HG03520 (cell line): ENCODE results near the gene NSUN4.
"Not testable (repeated sequence)": the region's sequence is repeated elsewhere in the genome, so short reads cannot be mapped to it uniquely, and the experiment has no call there.

ENCODE experiments used
- ATAC-seq: cut with Tn5 transposase; IDR thresholded peaks from one replicate; pipeline ENCODE4 v1.9.1; 2021; ENCODE audit warnings: mild to moderate bottlenecking, moderate library complexity; ENCODE audit not compliant: unreplicated experiment

Gene NSUN4

DNA sequence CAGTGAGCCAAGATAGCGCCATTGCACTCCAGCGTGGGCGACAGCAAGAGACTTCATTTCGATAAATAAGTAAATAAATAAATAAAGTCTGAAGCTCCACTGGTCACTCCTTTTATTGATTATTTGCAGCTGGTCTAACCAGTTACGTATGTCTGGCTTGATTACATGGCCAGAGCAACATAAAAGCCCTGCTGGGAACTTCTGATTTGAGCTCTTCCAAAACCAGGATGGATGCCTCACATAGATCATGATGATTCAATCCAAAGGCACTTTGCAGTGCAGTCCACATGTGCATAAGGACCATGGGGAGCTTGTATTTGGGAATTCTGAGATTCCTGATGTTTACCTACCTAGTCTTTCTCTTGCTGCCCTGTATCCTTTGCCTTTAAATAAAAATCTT lies 24.0 kb downstream of the NSUN4 start:
- no peak for ATAC-seq

DNA sequence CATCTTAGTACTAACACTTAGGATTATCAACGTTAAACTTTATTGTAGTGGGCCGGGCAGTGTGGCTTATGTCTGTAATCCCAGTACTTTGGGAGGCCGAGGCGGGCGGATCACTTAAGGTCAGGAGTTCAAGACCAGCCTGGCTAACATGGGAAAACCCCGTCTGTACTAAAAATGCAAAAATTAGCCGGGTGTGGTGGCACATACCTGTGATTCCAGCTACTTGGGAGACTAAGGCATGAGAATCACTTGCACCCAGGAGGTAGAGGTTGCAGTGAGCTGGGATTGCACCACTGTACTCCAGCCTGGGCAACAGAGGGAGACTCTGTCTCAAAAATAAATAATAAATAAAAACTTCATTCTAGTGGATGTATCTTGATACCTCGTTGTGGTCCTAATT lies 25.2 kb downstream of the NSUN4 start:
- not testable (repeated sequence) for ATAC-seq

DNA sequence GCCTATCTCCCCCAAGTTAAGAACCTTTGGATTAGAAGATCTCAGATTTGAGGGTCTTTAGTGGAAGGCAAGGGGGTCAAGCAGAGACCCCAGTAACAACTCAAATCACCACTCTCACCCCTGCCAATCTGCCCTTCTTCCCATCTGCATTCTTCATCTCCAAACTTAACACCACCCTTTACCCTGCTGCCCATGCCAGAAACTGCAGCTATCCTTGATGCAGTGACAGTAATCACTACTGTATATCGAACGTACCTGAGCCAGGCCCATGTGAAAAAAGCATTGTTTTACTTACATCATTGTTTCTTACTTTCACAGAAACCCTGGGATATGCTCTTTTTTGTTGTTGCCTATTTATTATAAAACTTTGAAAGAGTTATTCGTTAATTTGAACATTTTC lies 26.5 kb downstream of the NSUN4 start:
- ATAC-seq: no peak

DNA sequence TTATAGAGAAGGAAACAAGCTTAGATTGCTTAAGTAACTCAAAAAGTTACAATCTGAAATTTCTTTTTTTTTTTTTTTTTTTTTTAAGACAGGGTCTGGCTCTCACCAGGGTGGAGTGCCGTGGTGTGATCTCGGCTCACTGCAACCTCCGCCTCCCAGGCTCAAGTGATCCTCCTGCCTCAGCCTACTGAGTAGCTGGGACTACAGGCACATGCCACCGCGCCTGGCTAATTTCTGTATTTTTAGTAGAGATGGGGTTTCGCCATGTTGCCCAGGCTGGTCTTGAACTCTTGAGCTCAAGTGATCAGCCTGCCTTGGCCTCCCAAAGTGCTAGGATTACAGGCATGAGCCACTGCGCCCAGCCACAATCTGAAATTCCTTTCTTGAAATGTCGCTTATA lies 27.1 kb downstream of the NSUN4 start:
- not testable (repeated sequence) for ATAC-seq

DNA sequence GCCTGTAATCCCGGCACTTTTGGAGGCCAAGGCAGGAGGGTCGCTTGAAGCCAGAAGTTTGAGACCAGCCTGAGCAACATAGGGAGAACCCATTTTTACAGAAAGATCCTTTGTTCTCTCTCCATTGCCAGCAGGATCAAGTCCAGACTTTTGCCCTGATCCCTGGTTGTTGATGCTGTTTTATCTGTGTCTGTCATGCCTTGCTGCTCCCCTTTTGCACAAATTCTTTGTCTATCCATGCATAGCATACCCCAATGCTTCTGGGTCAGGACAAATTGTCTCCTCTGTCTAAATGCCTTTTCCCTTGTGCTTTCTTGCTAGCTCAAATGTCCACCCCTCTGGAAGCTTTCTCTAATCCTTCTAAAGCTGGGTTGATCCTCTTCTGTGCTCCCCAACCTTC lies 28.2 kb downstream of the NSUN4 start:
- ATAC-seq: no peak

DNA sequence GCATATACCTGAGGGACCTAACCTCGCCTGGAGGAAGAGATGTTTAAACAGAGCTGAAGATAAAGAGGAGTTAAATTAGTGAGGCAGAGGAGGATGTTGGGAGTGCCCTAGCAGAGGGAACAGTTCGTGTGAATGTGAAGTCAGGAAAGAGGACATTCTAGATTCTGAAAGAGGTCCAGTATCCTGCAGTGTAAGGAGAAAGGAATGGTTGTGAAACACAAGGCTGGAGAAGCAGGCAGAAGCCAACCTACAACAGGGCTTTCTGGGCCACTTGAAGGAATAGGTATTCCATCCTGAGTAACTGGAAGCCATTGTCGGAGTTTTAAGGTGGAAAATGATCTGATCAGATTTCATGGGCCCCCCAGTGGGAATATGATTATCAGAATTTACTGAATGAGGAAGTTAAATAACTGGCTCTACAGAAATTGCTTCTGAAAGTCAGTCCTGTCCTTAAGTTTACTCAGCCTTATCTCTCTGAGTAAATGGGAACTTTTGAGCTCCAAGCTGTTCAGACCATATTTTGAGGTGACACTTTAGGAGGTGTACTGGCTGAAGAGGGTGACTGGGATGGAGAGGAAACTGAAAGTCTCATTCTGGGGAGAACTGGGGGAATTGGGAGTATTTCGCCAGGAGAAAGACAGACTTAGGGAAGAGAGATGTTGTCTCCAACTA lies 29.1 kb downstream of the NSUN4 start:
- no peak for ATAC-seq

DNA sequence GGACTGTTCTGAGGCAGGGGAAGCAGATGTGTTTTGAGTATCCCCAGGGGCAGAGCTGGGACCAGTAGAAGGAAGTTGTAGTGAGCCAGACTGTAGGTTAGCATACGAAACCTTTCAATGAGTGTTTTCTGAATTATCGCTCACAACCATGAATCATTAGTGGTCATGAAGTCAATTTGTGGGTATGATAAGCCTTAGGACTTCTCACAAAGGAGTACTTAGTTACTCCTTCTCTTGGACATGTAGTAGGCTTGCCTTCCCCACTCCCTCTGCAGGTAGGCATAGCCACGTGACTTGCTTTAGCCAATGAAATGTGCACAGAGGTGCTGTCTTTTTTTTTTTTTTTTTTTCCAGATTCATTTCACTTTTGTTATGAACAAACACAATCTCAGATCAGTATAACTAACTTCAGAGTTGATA lies 29.6 kb downstream of the NSUN4 start:
- no peak for ATAC-seq

DNA sequence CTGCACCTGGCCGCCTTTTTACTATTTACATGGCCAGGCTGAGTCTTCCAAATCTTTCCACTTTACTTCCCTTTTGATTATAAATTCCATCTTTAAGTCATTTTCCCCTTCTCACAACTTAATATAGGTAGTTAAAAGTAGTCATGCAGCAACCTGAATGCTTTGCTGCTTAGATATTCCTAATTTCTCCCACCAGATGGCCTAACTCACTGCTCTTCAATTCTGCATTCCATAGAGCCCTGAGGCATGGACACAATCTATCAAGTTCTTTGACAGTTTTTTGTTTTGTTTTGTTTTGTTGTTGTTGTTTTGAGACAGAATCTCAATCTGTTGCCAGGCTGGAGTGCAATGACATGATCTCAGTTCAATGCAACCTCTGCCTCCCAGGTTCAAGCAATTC lies 31.8 kb downstream of the NSUN4 start:
- no peak for ATAC-seq

DNA sequence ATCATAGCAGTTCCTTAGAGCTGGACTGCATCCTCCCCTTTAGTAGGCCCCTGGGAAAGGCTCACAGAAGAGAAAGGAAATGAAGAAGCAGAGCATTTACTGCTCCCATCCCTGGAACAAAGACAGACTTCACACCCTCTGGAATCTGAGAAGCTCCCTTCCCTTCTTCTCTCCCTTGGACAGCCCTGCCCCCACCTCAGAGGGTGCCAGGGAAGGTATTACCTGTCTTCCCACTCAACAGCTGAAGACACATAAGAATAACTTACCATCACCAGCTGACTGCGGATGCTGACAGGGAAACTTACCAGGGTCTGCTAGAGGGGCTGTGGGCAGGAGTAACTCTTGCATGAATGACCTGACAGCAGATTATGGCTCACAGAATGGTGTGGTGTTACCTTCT lies 39.4 kb downstream of the NSUN4 start:
- ATAC-seq: no peak

DNA sequence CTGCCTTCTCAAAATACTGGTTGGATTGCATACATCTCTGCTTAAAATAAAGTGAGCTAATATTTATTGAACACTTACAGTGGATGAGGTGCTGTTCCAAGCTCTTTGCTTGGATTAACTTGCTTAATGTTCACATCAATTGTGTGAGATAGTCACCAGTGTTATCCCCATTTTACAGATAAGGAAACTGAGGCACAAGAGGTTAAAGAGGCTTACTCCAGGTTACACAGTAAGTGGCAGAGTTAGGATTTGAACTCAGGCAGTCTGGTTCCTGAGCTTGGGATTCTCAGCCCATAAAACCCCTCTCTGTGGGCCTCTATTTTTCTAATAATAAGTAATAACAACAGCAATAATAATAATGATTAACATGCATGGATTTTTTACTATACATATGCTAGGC lies 39.9 kb downstream of the NSUN4 start:
- no peak for ATAC-seq

DNA sequence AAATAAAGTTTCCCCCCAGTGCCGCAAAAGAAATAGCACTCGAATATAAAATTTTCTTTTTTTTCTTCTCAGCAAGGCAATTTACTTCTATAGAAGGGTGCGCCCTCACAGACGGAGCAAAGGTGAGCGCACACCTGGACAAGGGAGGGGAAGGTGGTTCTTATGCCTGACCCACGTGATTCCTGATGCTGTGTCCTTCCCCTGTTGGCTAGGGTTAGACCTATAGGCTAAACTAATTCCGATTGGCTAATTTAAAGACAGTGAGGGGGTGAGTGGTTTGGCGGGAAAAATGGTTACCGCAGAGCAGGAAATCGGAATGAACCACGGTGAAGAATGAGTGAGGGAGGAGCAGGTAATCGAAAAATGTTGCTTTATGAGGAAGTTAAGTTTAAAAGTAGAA lies 52.9 kb downstream of the NSUN4 start:
- ATAC-seq: no peak

DNA sequence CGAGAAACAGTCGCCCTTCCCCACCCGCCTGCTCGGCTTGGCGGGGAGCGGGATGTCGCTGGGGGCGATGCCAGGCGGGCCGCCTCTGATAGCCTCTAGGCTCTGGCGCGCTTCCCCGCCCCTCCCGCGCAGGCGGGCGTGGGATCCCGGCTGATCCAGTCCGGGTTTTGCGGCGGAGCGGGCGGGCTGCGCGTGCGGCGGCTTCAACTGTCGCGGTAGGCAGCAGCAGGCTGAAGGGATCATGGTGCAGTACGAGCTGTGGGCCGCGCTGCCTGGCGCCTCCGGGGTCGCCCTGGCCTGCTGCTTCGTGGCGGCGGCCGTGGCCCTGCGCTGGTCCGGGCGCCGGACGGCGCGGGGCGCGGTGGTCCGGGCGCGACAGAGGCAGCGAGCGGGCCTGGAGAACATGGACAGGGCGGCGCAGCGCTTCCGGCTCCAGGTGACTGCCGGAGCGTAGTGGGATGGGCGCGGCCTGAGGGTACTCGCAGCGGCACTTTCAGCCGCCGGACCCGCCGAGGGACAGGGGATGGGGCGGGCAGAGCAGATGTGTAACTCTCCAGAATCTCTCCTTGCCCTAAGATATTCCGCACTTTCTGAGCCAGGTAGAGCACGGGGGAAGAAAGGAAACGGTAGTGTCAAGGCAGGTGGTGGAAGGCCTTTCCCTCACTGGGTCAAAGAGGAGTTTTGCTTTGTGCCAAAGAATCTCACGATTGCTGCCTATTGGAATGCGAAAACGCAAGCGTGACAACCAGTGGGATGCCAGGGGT lies 53.7 kb downstream of the NSUN4 start, which contains the start of gene FAAH:
Gene FAAH, plus strand, starts transcription at position 210 of the 764 bp plus-strand sequence. Its CDS starts 32 bp downstream, at position 242.
- ATAC-seq: no peak

DNA sequence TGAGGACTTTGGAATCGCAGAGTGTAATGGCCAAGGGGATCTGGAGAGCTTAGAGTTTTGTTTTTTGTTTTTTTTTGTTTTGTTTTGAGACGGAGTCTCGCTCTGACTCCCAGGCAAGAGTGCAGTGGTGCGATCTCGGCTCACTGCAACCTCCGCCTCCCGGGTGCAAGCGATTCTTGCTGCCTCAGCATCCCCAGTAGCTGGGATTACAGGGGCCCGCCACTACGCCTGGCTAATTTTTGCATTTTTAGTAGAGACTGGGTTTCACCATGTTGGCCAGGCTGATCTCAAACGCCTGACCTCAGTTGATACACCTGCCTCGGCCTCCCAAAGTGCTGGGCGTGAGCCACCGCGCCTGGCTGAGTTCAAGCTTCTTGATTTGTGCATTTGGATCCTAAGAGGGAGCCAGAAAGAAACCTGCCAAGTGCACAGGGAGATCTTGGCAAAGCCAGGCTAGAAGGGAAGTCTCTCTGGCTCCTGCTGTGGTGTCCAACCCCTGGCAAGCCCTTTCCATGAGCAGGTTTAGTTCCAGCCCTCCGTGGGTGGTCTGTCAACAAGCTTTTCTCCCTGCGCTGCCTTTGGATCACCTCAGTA lies 54.4 kb downstream of the NSUN4 start:
- ATAC-seq: no peak

DNA sequence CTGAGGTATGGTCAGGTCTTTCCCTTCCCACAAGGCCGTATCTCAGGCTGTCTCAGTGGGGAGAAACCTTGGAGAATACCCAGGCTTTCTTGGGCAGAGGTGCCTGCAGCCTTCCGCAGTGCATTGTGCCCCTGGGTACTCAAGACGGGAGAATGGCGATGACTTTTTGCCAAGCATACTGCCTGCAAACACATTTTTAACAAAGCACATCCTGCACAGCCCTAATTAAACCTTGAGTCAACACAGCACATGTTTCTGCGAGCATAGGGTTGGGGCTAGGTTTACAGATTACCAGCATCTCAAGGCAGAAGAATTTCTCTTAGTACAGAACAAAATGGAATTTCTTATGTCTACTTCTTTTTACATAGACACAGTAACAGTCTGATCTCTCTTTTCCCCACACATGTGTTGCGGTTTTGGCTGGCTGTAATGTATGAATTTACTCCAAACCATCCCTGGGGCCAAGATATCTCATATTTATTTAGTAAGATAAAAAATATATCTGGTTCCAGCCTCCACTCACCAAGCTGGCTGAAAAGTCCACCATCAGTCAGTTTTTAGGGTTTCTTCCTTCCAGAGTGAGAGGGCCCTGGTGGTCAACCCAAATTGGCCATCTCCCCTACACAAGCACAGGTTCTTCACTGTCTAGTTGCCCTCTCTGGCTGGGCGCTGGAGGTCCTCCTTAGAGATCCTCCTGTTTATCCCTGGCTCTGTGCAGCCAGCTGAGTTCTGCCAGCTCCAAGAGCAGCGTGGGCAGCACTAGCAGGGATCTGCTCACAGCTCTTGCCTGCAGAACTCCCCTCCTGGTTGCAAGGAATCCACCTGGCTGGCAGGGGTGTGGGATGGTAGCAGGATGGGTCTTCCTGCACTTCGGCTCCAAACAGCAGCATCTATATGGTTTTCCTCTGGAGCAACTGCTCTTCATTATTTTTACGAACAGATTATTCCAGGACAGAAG lies 56.1 kb downstream of the NSUN4 start:
- no peak for ATAC-seq

DNA sequence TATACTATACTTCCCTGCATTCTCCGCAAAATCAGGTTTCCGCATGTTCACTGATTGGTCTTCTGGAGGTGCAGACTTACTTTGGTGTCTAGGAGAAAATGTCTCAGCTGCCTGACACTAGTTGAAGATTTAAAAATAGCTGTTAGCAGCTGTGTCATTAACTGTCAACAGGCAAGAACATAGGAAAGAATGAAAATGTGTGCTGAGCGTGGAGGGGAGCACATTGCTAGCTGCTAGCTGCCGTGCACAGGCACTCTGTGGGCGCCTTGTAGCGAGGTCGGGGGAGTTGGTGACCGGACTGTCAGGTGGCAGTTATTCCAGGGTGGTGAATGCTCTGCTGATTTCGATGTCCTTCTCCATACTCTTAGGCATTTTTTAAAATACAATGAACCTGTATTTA lies 58.7 kb downstream of the NSUN4 start:
- no peak for ATAC-seq

DNA sequence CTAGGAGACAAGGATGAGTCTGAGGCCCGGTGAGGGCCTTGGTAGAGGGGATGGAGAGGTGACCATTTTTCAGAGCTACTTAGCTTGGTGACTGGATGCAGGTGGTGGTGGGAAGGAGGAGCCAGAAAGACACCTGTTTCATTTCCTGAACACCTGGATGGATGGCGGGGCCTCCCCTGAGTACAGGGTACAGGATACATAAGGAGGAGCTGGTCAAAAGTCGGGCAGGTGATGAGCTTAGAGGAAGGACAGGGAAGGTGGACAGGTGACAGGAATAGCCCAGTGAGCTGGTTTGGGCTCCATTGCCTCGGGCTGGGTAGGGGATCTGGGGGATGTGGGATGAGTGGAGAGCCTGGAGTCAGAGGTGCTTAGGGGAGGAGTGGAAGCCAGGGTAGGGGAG lies 59.8 kb downstream of the NSUN4 start:
- no peak for ATAC-seq

DNA sequence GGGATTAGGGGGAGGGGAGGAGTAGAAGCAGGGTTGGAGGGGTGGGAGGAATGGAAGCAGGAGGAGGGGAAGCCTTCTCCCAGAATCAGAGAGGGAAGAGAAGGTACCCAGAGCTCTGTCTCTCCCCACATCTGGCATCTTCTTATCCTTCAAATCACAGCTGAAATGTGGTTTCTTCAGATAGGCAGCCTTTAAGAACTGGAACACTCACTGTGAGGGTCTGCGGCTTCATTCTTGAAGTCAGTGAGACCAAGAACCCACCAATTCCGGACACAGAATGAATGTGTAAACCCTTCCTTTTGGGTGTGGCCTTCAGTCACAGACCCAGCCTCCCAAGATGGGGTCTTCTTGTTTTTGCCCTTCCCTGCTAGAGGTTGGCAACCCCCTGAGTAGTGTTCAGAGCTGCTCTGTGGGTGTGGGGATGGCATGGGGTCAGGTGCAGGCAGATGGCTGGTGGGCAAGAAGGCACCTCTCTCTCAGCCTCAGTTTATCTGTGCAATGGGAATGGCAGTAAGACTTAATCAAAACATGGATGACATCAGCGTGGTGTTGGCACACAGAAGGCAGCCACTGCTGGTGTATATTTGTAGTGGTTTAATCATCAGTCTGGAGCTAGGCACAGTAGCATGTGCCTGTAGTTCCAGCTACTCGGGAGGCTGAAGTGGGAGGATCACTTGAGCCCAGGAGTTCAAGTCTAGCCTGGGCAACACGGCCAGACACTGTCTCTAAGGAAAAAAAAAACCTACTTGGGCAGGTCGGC lies 60.7 kb downstream of the NSUN4 start:
- no peak for ATAC-seq

DNA sequence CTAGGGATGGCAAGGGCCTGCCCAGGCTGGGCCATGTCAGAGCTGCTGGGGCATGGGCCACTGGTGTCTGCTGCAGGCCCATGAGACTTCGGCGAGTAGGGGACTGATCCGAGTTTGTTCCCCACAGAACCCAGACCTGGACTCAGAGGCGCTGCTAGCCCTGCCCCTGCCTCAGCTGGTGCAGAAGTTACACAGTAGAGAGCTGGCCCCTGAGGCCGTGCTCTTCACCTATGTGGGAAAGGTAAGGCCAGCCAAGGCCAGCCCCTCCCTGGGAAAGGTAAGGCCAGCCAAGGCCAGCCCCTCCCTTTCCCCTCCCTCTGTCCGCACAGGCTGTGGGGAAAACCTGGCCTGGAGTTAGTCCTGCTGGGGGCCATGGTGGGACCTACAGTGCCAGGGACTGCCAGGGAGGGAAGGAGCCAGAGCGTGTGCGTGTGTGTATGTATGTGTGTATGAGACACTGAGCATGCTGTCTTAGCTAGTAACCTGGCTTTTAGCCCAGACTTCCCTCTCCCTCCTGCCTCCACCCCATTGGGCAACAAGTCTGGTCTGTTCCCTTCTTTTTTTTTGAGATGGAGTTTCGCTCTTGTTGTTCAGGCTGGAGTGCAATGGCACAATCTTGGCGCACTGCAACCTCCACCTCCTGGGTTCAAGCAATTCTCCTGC lies 61.5 kb downstream of the NSUN4 start:
- no peak for ATAC-seq

DNA sequence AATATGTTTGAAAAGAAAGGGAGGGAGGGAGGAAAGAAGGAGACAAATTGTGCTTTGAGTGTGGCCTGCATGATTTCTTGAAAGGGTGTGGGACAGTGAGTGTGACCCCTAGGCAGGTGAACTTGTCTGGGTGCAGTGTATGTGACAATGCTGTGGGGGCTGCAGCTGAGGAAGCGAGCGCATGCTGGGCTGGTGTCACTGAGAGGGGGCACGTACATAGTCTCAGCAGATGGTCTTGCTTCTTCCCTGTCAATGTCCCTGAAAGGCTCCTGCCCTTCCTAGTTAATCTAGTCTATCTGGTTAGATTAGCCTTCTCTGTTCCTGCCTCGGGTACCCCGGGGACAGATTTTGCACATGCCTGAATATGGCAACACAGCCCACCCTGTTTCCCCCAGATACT lies 63.3 kb downstream of the NSUN4 start:
- no peak for ATAC-seq
